Ureter (tissue), 1 donor: ENCODE results near the gene DNASE1L1. TPM values are rescaled to one million over a fixed set of nuclear protein-coding genes. Genes with fewer than 3 reads are reported as not detected.
"Not testable (repeated sequence)": the region's sequence is repeated elsewhere in the genome, so short reads cannot be mapped to it uniquely, and the experiment has no call there.

Source experiments
- DNase-seq: peaks from one replicate; pipeline ENCODE4 v3.0.0-alpha.2; 2020; ENCODE audit warnings: low spot score
- total RNA-seq: library from RNA; stranded (reverse); gene quantifications from one replicate; pipeline ENCODE4 v1.2.4, GENCODE V29; 2023
- donor health status: DM: yes; HTN: yes; CAD: no.

Gene DNASE1L1
- total RNA-seq, 1 donor from 2014 or later: 27.0 TPM

- DNase-seq: no peak
Measured at GRCh38 chrX:154403858-154404257, 5.2 kb downstream of the DNASE1L1 start.

DNA sequence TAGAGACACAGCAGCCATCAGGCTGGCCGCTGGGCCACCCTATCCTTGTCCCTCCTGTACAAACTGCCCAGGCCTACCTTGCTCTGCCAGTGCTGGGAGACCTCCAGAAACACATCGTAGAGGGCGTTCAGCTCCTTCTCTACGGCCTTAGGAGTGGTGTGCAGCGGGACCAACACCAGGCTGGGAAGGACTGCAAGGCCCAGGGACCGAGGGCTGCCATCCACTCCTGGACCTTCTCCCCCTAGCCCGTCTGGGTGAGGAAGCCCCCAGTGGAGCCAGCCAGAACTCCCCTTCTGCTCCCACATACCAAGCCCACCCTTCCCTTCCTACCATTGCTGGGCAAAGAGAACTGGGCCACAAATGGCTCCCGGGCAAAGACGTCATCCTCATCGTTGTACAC, 5.9 kb downstream of the DNASE1L1 start:
- DNase-seq: no peak

- no peak for DNase-seq
Measured at GRCh38 chrX:154402622-154403127, 6.4 kb downstream of the DNASE1L1 start.

- peak; percentile 58 for DNase-seq
Measured at GRCh38 chrX:154401918-154402621, 7.0 kb downstream of the DNASE1L1 start.

GRCh38 chrX:154401045-154401799, 7.8 kb downstream of the DNASE1L1 start:
- no peak for DNase-seq

- DNase-seq: not testable (repeated sequence)
Measured at GRCh38 chrX:154400369-154400817, 8.7 kb downstream of the DNASE1L1 start.

DNA sequence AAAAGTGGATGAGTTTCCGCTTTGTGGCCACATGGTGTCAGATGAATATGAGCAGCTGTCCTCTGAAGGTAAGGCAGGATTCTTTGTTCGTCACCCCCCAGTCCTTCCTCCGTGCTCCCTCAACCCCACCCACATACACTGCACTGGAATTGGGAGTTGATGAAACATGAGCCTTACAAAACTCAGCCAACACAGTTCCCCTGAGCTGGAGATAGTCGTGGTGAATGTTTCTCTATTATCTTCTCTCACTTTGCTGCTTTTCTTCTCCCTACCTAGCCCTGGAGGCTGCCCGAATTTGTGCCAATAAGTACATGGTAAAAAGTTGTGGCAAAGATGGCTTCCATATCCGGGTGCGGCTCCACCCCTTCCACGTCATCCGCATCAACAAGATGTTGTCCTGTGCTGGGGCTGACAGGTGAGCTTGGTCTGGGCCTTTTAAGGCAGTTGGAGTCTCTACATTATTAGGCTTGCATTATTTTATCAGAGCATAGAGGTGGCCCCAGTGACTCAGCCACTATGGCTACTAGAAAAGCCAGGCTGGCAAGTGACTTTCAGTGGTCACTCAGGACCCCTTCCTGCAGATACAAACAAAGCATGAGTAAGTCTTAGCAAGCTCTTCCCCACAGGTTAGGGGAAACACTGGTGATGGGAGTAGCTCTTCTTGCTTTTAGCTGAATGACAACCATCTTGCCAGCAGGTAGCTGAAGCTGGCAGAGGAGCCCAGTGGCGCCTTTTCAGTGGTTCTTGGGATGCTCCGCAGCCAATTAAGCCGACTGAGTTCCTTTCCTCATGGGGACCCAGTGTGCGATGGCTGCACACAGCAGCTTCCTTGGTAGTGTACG, 9.3 kb downstream of the DNASE1L1 start:
- DNase-seq: no peak

DNA sequence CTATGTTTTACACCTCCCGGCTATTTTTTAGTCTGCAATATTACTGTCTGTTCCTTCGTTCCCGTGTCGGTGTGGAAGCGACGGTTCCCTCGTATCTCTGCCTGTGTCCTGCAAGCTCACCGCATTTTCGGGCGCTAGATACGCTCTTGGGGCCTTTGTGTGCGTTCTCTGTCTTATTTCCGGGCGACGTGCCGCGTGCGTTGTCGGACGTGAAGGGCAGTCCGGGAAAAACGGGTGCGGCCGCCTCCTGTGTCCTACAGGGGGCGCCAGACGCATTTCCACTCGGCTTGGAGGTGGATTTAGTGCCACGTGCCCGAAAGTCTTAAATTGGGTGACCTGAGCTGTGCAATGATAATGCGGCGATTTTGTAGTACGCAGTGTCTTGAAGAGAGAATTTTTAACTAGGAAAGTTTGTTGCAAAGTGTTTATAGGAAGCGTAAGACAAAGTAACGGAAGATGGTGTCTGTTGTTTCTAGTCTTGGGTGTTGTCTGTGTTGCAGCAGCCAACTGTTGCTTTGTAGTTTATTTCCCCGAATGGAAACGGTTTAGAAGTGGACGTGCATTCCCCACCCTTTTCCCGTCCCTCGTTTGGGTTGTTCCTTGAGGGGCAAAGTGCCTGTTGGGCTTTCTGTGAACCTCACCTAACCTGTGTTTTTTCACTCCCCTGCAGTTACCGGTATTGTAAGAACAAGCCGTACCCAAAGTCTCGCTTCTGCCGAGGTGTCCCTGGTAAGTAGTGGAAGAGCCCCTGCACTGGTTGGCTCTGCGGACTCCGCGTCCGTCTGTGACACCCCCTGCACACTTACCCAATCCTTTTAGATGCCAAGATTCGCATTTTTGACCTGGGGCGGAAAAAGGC, 10.2 kb downstream of the DNASE1L1 start:
- peak; percentile 90 for DNase-seq

GRCh38 chrX:154397888-154398667, 11.0 kb downstream of the DNASE1L1 start, which contains the start of gene RPL10:
TSS of gene RPL10 (plus strand) at chrX:154398377. CDS start at chrX:154398520, 143 bp downstream.
- DNase-seq: peak; percentile 95

DNA sequence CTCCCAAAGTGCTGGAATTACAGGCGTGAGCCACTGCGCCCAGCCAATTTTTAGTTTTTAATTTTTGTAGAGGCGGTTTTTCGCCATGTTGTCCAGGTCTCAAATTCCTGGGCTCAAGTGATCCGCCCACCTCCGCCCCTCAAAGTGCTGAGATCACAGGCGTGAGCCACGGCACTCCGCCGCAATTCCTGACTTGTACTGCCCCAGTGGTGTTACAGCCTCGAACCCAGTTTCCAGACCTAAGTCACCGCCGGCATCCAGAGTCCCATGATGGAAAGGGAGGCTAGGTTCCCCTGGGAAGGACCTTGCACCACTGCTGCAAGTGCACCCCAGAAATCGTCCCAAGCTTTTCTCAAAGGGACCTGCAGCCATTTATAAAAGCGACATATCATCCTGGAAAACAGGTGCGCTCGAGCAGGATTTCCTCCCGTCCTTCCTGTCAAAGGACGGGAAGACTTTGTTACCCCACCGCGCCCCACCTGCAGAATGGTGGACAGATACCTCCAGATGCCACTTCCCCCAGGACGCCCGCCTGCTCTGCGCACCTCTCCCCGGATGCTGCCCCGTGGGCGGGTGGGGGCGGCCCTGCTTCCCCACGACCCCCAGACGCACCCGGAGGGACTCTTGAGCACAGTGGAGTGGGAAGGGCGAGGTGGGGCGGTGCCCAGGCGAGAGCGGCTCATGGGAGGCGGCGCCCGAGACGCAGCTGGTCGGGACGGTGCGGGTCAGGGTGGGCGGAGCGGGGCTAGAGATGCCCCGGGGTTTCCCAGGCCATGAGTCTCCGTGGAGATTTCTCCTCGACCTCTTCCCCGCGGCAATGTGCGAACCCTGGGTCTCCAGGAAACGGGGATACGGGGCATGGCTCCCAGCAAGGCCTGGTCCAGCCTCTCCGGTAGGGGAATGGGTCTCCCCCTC, 11.8 kb downstream of the DNASE1L1 start:
- DNase-seq: peak; percentile 81

GRCh38 chrX:154396363-154396762, 12.7 kb downstream of the DNASE1L1 start:
- not testable (repeated sequence) for DNase-seq

- DNase-seq: not testable (repeated sequence)
Measured at GRCh38 chrX:154389812-154390747, 19.0 kb downstream of the DNASE1L1 start.

DNA sequence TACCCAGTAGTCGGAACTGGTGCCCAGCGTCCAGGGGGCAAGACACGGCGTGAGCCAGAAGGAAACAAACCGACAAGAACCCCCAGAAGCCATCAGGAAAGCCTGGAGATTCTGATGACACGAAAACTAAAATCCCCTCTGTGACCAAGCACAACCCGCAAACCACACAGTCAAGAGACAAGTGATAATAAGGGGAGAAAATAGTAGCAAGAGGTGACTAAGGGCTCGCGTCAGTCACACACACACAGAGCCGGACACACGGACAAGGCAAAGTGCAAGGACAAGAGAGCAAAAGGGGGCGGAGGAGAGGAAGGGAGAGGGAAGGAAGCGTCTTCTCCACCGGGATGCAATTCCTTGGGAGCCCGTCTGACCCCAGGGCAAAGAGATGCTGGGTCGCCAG, 20.4 kb downstream of the DNASE1L1 start:
- DNase-seq: not testable (repeated sequence)

DNA sequence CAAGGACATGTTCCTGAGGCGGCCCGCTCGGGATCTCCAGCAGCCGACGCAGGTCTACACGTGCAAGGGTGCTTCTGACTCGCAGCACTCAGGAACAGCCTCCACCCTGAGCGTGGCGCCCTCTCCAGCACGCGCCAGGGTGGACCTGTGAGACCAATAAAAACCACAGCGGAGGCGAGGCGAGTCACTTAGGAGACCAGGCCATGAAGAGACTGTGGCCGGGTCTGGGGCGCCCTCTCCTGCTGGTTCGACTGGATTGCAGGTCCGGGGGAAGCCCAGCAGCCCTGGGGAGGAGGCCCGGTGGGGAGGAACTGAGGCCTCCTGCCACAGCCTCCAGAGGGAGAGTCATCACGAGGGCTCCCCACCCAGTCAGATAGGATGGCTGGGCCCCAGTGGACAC, 21.0 kb downstream of the DNASE1L1 start:
- DNase-seq: not testable (repeated sequence)

- DNase-seq: no peak
Measured at GRCh38 chrX:154384284-154384892, 24.7 kb downstream of the DNASE1L1 start.

- DNase-seq: no peak
Measured at GRCh38 chrX:154383359-154384283, 25.4 kb downstream of the DNASE1L1 start.
